22Rv1 (cell line): Measurements from ENCODE around the gene PTPN18.

Experiments
- ZFX ChIP-seq: fragments of 450-650 bp; IDR thresholded peaks from 2 replicates; pipeline ENCODE4 v1.6.1; 2017; ENCODE audit warnings: antibody characterized with exemption, borderline replicate concordance
- TF ChIP-seq, protein P1 (sequence below): fragments of 450-650 bp; IDR thresholded peaks from 2 replicates; pipeline ENCODE4 v1.5.1; 2017; ENCODE audit warnings: mild to moderate bottlenecking

DNA sequence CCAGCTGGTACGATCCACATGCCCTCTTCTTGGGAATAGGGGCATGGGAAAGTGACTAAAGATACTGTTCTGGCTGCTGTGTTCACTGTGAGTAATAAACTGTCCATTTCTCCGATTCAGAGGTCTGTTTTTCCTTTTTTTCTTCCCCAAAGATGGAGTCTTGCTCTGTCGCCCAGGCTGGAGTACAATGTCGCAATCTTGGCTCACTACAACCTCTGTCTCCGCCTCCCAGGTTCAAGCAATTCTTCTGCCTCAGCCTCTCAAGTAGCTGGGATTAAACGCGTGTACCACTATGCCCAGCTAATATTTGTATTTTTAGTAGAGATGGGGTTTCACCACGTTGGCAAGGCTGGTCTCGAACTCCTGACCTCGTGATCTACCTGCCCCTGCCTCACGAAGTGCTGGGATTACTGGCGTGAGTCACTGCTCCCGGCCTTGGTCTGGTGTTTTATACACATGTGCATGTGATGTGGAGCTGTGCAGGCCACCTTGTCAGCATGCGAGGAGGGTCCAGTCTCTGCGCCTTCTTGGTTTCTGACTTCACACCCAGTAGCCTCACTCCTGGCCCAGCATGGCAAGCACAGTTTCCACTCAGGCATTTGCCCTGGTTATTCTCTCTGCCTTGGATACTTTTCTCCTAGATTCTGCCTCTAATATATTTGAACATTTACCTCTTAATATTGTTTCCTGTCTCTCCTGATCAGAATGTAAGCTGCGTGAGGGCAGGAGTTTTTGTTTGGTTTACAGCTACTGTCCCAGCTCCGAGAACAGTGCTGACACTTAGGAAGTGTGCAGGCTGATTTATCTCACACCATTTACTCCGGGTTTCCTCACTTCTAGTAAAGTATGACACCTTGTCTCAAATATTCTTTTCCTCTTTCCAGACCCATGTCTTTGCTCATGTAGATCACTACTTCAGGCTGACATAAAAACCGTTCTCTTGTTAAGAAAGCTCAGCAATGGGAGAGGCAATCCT lies 19.7 kb downstream of the PTPN18 start:
- TF ChIP-seq, protein P1, sequence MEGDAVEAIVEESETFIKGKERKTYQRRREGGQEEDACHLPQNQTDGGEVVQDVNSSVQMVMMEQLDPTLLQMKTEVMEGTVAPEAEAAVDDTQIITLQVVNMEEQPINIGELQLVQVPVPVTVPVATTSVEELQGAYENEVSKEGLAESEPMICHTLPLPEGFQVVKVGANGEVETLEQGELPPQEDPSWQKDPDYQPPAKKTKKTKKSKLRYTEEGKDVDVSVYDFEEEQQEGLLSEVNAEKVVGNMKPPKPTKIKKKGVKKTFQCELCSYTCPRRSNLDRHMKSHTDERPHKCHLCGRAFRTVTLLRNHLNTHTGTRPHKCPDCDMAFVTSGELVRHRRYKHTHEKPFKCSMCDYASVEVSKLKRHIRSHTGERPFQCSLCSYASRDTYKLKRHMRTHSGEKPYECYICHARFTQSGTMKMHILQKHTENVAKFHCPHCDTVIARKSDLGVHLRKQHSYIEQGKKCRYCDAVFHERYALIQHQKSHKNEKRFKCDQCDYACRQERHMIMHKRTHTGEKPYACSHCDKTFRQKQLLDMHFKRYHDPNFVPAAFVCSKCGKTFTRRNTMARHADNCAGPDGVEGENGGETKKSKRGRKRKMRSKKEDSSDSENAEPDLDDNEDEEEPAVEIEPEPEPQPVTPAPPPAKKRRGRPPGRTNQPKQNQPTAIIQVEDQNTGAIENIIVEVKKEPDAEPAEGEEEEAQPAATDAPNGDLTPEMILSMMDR, result no peak
- no peak for TF ChIP-seq ZFX
